Activated CD8-positive, alpha-beta T cell treated with anti-CD3 and anti-CD28 coated beads, Interleukin-2, amount 10 ng/mL, durations not matched to agents 7 days and 5 days (primary cell): Measurements from ENCODE around the gene SNRNP27. TPM values are rescaled to one million over a fixed set of nuclear protein-coding genes. Genes with fewer than 3 reads are reported as not detected.

Experiments
- ATAC-seq: fragments of 150-1000 bp; cut with Tn5 transposase; one replicate; pipeline ENCODE4 v1.10.0; 2021; ENCODE audit warnings: moderate library complexity
- CTCF ChIA-PET: fragments of 350-600 bp; sonication (Branson Sonifier 250); formaldehyde crosslinking; loops from one replicate; lab custom pipeline; 2021; ENCODE audit warnings: antibody characterized with exemption; lab: Charles Lee
- POLR2A ChIA-PET: fragments of 350-600 bp; sonication (Branson Sonifier 250); formaldehyde crosslinking; loops from one replicate; lab custom pipeline; 2021; ENCODE audit warnings: antibody characterized with exemption; lab: Charles Lee
- DNase-seq: peaks from one replicate; pipeline ENCODE4 v3.0.0-alpha.2; 2020
- H3K27ac Mint-ChIP-seq: one replicate; pipeline ENCODE4 v1.8.0; 2021; ENCODE audit warnings: mild to moderate bottlenecking, mixed read lengths
- H3K27me3 Mint-ChIP-seq: one replicate; pipeline ENCODE4 v1.8.0; 2021; ENCODE audit warnings: low read depth, mixed read lengths
- H3K36me3 Mint-ChIP-seq: one replicate; pipeline ENCODE4 v1.8.0; 2021; ENCODE audit warnings: low read depth, mixed read lengths
- H3K4me1 Mint-ChIP-seq: one replicate; pipeline ENCODE4 v1.8.0; 2021; ENCODE audit warnings: low read depth, mixed read lengths
- H3K4me3 Mint-ChIP-seq: one replicate; pipeline ENCODE4 v1.8.0; 2021; ENCODE audit warnings: mild to moderate bottlenecking, mixed read lengths
- H3K9me3 Mint-ChIP-seq: one replicate; pipeline ENCODE4 v1.8.0; 2022; ENCODE audit warnings: mixed read lengths; ENCODE audit not compliant: insufficient read depth
- total RNA-seq, 2 experiments: library from RNA; stranded (reverse); gene quantifications; one replicate each; pipeline ENCODE4 v1.2.3, GENCODE V29; 2021

SNRNP27 gene, protein sequence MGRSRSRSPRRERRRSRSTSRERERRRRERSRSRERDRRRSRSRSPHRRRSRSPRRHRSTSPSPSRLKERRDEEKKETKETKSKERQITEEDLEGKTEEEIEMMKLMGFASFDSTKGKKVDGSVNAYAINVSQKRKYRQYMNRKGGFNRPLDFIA
- 10 to 100 TPM; 53.0 to 56.0 TPM for total RNA-seq

DNA sequence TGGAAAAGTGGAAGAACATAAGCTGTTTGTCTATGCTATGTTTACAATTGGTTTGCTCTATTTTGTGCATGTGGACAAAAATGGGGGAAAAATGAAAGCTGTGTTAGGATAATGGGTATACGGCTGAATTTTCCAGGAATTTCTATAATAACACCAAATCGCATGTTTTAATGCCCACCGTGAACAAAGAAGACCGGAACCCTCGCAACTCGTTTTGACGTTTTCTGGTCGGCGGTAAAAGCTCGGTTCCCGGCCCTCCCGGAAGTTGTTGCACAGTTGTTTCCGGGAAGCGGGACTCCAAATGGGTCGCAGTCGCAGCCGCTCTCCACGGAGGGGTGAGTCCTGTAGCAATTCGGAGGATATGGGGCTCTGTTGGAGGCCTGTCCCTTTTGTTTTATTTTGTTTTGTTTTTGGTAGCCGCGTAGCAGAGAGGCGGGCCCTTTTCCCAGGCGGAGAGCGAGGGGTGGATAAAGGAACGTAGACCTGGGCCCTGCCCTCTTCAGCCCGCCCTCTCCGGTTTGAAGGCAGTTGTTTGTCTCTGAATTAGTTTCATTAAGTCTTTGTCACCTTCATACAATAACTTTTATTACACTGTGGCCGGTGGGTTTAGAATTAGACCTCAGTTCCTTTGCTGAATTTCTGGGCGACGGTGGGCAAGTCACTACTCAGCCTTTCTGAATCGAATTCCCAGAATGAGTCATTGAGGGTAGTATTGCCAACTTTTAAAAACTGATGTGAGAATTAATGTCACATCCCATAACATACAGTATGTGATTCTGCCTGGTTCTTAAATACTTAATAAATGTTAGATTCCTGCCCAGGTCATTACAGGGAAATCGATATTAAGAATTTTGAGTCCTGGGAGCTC, at the start of gene SNRNP27:
SNRNP27 (plus strand) TSS at position 273 of the 868 bp plus-strand sequence; CDS start at position 302, 29 bp downstream.
- ATAC-seq (peak; percentile 95), DNase-seq (peak; percentile 87)
- H3K4me3 Mint-ChIP-seq: peak within 1 kb of the TSS; percentile 98
- H3K27me3 Mint-ChIP-seq: no peaks in the 10 kb centered on the region
- ChIA-PET CTCF (interaction anchor here (0.8 to 3.7 kb wide), 11 partner anchors 14 to 250 kb away, joined by 3 to 20 read pairs (median 4); partner anchors contain the start of gene MXD1), POLR2A (interaction anchor here (0.6 to 2.3 kb wide), 8 partner anchors 21 to 400 kb away, joined by 3 to 8 read pairs (median 4); partner anchors contain the start of genes C2orf42 and MXD1)
- H3K9me3 Mint-ChIP-seq: no peaks in the 10 kb centered on the region
- H3K4me1 Mint-ChIP-seq: peaks cover 42% of the 10 kb centered on the region
- peaks cover 32% of the 10 kb centered on the region for H3K36me3 Mint-ChIP-seq
- H3K27ac Mint-ChIP-seq: peak within 1 kb of the TSS; percentile 95

DNA sequence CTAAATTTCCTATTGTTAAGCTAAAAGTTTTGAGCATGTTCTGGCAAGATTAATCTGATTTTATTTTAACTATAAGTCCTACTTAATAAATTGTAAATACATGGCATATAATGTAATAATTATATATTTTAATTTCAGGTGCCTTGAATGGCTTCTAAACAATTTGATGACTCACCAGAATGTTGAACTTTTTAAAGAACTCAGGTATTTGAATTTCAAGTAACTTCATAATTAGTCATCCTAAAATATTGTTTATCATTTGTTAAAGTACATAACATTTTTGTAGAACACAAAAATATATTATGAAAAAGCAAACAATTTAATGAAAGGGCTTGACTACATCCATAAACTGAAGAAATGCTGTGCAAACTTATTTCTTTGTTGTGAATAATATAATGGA, 49.8 kb upstream of the SNRNP27 start:
- Mint-ChIP-seq H3K4me1 (no peaks in the 10 kb centered on the region), H3K36me3 (peaks cover 45% of the 10 kb centered on the region), H3K4me3 (no peak overlapping the region), H3K27me3 (no peaks in the 10 kb centered on the region), H3K27ac (no peak overlapping the region), H3K9me3 (no peaks in the 10 kb centered on the region)
- CTCF ChIA-PET: interaction anchor here (1.6 kb wide), 1 partner anchor 119 kb away, joined by 4 read pairs; no protein-coding TSS in a partner anchor
- ATAC-seq (no peak), DNase-seq (no peak)
- POLR2A ChIA-PET: no interaction called here

DNA sequence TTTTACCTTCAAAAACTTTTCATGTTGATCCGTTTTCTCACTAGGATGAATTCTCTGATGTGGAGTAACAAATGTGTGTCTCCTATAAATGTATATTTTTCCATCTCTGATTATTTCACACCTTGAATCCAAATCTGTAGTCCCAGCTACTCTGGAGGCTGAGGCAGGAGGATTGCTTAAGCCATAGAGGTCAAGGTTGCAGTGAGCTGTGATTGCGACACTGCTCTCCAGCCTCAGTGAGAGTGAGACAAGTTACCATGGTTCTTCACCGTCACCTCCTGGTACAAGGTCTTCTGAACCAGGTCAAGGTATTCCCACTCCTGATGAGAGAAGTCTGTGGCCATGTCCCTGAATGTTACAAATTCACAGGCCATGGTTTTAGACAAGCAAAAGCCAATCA, 49.2 kb upstream of the SNRNP27 start:
- H3K9me3 Mint-ChIP-seq: no peaks in the 10 kb centered on the region
- H3K27ac Mint-ChIP-seq: no peak overlapping the region
- H3K36me3 Mint-ChIP-seq: peaks cover 42% of the 10 kb centered on the region
- H3K4me1 Mint-ChIP-seq: no peaks in the 10 kb centered on the region
- POLR2A ChIA-PET: no interaction called here
- H3K27me3 Mint-ChIP-seq: no peaks in the 10 kb centered on the region
- ATAC-seq (no peak), DNase-seq (no peak)
- H3K4me3 Mint-ChIP-seq: no peak overlapping the region
- CTCF ChIA-PET: no interaction called here

DNA sequence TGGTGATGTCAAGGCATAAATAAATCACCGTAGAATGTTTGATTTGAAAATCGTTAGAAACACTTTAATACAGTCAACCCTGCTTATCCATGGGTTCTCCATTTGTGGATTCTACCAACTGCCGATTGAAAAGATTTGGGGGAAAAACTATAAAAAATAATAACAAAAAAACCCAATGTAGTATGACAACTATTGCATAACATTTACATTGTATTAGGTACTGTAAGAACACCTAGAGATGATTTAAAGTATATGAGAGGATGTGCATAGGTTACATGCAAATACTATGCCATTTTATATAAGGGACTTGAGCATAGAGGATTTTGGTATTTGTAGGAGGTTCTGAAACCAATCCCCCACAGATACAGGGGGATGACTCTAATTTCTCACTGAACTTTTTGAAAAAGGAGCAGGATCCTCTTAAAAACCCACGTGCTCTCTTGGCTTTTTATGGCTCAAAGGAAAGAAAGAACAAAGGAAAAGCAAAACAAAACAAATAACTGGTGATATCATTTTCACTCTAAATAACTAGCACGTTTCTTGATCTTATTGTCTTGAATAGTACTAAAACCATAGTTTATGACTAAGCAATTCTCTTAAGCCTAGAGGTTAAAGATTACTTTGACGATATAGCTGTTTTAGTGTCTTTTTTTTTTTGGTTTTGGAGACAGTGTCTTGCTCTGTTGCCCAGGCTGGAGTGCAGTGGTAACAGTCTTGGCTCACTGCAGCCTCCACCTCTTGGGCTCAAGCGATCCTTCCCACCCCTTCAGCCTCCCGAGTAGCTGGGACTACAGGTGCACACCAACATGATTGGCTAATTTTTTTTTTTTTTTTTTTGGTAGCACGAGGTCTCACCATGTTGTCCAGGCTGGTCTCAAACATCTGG, 47.3 kb upstream of the SNRNP27 start:
- H3K36me3 Mint-ChIP-seq: peaks cover 43% of the 10 kb centered on the region
- CTCF ChIA-PET: interaction anchor here (0.8 to 0.9 kb wide), 2 partner anchors 16 to 122 kb away, joined by 3 to 5 read pairs; no protein-coding TSS in a partner anchor
- no peak overlapping the region for H3K27ac Mint-ChIP-seq

DNA sequence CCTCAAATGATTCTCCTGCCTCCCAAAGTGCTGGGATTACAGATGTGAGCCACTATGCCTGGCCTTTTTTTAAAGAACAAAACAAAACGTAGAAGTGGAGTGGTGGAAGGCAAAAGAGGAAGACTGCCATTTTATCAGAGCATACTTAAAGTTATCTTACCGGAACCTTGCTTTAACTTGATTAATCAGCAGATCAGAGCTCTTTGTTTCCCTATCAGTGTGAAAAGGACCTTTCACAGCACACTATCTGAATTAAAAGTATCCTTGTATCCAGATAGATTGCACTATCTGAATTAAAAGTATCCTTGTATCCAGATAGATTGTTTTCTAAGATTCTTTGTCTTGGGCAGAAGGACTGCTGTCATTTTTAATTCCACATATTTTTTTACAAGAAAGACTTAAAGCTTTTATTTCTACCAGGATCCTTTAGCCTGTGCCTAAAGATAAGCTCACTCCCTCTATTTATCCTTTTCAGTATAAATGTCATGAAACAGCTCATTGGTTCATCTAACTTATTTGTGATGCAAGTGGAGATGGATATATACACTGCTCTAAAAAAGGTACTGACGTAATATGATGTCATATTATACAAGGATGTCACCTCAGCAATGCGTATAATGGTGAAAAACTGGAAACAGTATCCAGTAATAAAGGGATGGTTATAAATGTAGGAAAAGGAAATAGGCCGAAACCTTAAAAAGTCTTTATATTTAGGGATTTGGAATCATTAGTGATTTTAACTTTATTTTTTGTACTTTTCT, 46.5 kb upstream of the SNRNP27 start:
- H3K27ac Mint-ChIP-seq: no peak overlapping the region
- no peak overlapping the region for H3K4me3 Mint-ChIP-seq
- DNase-seq (no peak), ATAC-seq (no peak)
- H3K9me3 Mint-ChIP-seq: no peaks in the 10 kb centered on the region
- ChIA-PET CTCF (interaction anchor here (0.7 to 1.8 kb wide), 5 partner anchors 15 to 281 kb away, joined by 3 to 7 read pairs (median 4); no protein-coding TSS in a partner anchor), POLR2A (interaction anchor here (0.6 kb wide), 1 partner anchor 201 kb away, joined by 3 read pairs; no protein-coding TSS in a partner anchor)
- no peaks in the 10 kb centered on the region for H3K4me1 Mint-ChIP-seq
- H3K36me3 Mint-ChIP-seq: peaks cover 43% of the 10 kb centered on the region
- H3K27me3 Mint-ChIP-seq: no peaks in the 10 kb centered on the region

More for the DNA sequence above, 47.3 kb upstream of the SNRNP27 start:
- H3K27me3 Mint-ChIP-seq: no peaks in the 10 kb centered on the region
- DNase-seq: no peak
- H3K9me3 Mint-ChIP-seq: no peaks in the 10 kb centered on the region
- POLR2A ChIA-PET: interaction anchor here (0.5 to 0.6 kb wide), 2 partner anchors 202 to 264 kb away, joined by 3 to 6 read pairs; no protein-coding TSS in a partner anchor
- no peaks in the 10 kb centered on the region for H3K4me1 Mint-ChIP-seq
- no peak overlapping the region for H3K4me3 Mint-ChIP-seq
- ATAC-seq: no peak

DNA sequence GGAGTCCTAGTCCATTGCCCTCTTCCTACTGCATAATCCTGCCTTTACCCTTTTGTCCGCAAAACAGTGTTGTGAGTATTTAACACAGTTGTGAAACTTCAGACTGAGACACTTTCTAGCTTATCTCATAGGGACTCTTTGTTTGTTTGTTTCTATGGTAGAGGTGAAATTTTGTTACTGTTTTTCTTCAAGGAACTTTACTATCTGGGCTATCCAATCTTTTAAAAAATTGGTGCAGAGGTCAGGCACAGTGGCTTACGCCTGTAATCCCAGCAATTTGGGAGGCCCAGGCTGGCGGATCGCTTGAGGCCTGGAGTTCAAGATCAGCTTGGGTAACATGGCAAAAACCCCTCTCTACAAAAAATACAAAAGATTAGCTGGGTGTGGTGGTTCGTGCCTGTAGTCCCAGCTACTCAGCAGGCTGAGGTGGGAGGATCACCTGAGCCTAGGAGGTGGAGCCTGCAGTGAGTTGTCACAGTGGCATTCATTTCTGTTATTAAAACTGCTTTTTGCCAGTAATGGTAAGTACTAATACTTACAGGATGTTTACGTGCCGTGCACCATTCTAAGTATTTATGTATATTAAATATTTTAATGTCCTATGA, 45.5 kb upstream of the SNRNP27 start:
- ATAC-seq: no peak
- POLR2A ChIA-PET: no interaction called here

DNA sequence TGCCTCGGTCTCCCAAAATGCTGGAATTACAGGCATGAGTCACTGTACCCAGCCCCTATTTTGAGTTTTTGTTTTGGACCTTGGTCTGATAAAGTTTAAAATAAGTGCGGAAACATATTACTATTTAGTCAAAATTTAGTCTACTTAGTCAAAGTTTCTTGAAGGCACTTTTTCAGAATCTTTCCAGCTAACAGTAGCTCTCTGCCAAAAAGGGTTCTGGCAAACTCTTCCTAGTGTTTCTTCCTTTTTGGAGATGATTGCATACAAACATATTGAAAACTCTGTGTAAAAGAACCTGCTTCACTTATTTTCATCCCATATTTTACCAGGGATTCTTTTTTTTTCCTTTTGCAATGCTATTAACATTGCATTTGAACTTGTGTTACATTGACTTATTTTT, 35.5 kb upstream of the SNRNP27 start:
- no peak for ATAC-seq
- H3K27ac Mint-ChIP-seq: no peak overlapping the region
- no peaks in the 10 kb centered on the region for H3K27me3 Mint-ChIP-seq

More for the DNA sequence above, 45.5 kb upstream of the SNRNP27 start:
- no peak for DNase-seq
- no peak overlapping the region for H3K4me3 Mint-ChIP-seq
- no peaks in the 10 kb centered on the region for H3K9me3 Mint-ChIP-seq
- no peaks in the 10 kb centered on the region for H3K4me1 Mint-ChIP-seq
- CTCF ChIA-PET: interaction anchor here (1.7 to 1.8 kb wide), 2 partner anchors 123 to 282 kb away, joined by 4 to 7 read pairs; no protein-coding TSS in a partner anchor
- H3K27ac Mint-ChIP-seq: no peak overlapping the region
- H3K27me3 Mint-ChIP-seq: no peaks in the 10 kb centered on the region
- H3K36me3 Mint-ChIP-seq: peaks cover 43% of the 10 kb centered on the region

DNA sequence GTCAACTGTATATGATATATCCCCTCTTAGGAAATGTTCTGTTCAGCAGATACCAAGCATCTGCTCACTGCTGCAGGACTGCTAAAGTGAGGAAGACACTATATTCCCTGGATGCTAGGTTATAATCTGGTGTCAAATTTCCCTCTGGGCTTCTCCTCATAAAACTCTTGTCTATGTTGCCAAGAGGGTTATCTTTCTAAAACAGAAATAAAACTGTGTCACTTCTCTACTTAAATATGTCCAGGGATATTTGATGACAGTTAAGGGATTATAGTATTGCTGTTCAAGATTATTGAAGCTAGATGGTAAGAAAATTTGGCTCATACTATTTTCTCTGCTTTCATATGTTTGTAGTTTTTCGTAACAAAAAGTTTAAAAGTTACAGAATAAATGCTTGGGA, 30.5 kb upstream of the SNRNP27 start:
- ChIA-PET POLR2A (no interaction called here), CTCF (interaction anchor here (1.6 kb wide), 1 partner anchor 139 kb away, joined by 6 read pairs; no protein-coding TSS in a partner anchor)
- H3K36me3 Mint-ChIP-seq: peaks cover 35% of the 10 kb centered on the region

More for the DNA sequence above, 35.5 kb upstream of the SNRNP27 start:
- no peaks in the 10 kb centered on the region for H3K9me3 Mint-ChIP-seq
- H3K4me3 Mint-ChIP-seq: no peak overlapping the region
- peaks cover 22% of the 10 kb centered on the region for H3K36me3 Mint-ChIP-seq
- H3K4me1 Mint-ChIP-seq: no peaks in the 10 kb centered on the region
- ChIA-PET CTCF (interaction anchor here (0.8 to 2.1 kb wide), 3 partner anchors 12 to 134 kb away, joined by 3 to 7 read pairs (median 4); no protein-coding TSS in a partner anchor), POLR2A (no interaction called here)
- no peak for DNase-seq

DNA sequence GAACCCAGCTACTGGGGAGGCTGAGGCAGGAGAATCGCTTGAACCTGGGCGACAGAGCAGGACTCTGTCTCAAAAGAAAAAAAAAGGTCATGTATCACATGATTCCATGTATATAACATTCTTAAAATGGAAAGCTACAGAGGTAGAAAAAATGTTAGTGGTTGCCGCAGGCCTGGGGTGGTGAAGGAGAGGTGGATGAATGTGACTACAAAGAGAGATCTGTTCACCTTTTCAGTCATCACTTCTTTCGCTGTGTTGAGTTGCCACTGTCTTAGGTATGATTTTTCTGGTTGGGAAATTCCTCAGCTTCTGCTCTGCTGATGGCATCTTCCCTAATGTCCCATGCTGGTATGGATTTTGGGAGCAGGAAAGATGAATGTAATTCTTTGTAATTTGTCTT, 5.3 kb upstream of the SNRNP27 start:
- H3K27me3 Mint-ChIP-seq: no peaks in the 10 kb centered on the region
- DNase-seq (no peak), ATAC-seq (no peak)
- no peak overlapping the region for H3K27ac Mint-ChIP-seq
- peaks cover 2% of the 10 kb centered on the region for H3K36me3 Mint-ChIP-seq
- no peak overlapping the region for H3K4me3 Mint-ChIP-seq
- CTCF ChIA-PET: interaction anchor here (0.6 to 1.7 kb wide), 3 partner anchors 41 to 182 kb away, joined by 3 to 7 read pairs (median 3); no protein-coding TSS in a partner anchor
- POLR2A ChIA-PET: interaction anchor here (0.5 kb wide), 1 partner anchor 23 kb away, joined by 3 read pairs; no protein-coding TSS in a partner anchor
- no peaks in the 10 kb centered on the region for H3K9me3 Mint-ChIP-seq
- peaks cover 8% of the 10 kb centered on the region for H3K4me1 Mint-ChIP-seq

More for the DNA sequence above, 30.5 kb upstream of the SNRNP27 start:
- DNase-seq: no peak
- Mint-ChIP-seq H3K27me3 (no peaks in the 10 kb centered on the region), H3K4me1 (no peaks in the 10 kb centered on the region), H3K9me3 (no peaks in the 10 kb centered on the region), H3K27ac (no peak overlapping the region), H3K4me3 (no peak overlapping the region)
- ATAC-seq: no peak

DNA sequence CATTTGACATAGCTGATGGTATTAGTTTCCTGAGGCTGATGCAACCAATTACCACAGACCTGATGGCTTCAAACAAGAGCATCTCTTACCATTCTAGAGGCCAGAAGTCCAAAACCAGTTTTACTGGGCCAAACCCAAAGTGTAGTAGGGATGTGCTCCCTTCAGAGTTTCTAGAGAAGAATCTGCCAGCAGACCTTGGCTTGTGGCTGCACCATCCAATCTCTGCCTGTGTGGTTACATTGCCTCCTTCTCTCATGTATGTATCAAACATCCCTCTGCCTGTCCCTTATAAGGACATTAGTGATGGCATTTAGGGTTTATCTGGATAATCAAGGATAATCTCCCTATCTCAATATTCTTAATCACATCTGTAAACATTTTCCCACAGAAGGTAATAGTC, 4.5 kb upstream of the SNRNP27 start:
- ChIA-PET POLR2A (no interaction called here), CTCF (interaction anchor here (0.7 to 1.7 kb wide), 2 partner anchors 182 to 337 kb away, joined by 3 read pairs; no protein-coding TSS in a partner anchor)
- Mint-ChIP-seq H3K36me3 (peaks cover 4% of the 10 kb centered on the region), H3K27ac (no peak overlapping the region), H3K4me3 (no peak overlapping the region), H3K9me3 (no peaks in the 10 kb centered on the region), H3K27me3 (no peaks in the 10 kb centered on the region), H3K4me1 (peaks cover 15% of the 10 kb centered on the region)
- DNase-seq: no peak
- no peak for ATAC-seq
